NOMO-1 (cell line): Measurements from ENCODE around the gene IGFBP4.
A peak's percentile ranks its signal among the peaks of the same experiment; 100 is the strongest.
"Not testable (repeated sequence)": the region's sequence is repeated elsewhere in the genome, so short reads cannot be mapped to it uniquely, and the experiment has no call there.

Experiments
- DNase-seq, 2 experiments: peaks; one replicate each; lab custom pipeline; 2025; ENCODE audit not compliant: unreplicated experiment in 2 of 2; lab: John Stamatoyannopoulos, UW

IGFBP4 gene

DNA sequence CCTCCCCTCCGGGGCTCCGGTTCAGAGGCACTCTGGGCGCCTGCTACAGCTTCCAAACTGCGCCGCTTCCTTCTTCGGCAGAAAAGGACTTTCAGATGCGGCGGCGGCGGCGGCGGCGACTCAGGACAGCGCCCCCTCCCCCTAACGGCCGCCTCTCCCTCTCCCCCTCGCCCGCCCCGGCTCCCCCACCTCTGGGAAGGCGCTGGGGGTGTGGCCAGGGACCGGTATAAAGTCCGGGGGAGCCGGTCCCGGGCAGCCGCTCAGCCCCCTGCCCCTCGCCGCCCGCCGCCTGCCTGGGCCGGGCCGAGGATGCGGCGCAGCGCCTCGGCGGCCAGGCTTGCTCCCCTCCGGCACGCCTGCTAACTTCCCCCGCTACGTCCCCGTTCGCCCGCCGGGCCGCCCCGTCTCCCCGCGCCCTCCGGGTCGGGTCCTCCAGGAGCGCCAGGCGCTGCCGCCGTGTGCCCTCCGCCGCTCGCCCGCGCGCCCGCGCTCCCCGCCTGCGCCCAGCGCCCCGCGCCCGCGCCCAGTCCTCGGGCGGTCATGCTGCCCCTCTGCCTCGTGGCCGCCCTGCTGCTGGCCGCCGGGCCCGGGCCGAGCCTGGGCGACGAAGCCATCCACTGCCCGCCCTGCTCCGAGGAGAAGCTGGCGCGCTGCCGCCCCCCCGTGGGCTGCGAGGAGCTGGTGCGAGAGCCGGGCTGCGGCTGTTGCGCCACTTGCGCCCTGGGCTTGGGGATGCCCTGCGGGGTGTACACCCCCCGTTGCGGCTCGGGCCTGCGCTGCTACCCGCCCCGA lies at the start of gene IGFBP4:
Gene IGFBP4 (plus strand): TSS at position 255 of the 792 bp plus-strand sequence. CDS start 286 bp downstream, at position 541.
- peak; percentile 68 to 80 for DNase-seq

DNA sequence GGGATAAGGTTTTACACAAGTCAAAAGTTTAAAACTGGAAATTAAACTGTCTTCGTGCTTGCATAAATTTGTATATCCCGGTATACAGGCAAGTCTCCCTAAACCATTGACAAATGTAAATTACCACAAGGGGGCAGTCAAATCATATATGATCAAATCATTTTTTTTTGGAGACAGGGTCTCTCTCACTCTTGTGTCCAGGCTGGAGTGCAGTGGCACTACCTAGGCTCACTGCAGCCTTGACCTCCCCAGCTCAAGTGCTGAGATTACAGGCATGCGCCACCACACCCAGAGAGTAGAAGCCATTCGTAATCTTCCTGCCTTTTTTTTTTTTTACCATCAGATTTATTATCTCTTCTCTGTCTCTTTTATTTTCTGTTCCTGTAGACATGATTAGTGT lies 44.1 kb upstream of the IGFBP4 start:
- peak in 1 of 2 experiments; percentile 20 for DNase-seq

DNA sequence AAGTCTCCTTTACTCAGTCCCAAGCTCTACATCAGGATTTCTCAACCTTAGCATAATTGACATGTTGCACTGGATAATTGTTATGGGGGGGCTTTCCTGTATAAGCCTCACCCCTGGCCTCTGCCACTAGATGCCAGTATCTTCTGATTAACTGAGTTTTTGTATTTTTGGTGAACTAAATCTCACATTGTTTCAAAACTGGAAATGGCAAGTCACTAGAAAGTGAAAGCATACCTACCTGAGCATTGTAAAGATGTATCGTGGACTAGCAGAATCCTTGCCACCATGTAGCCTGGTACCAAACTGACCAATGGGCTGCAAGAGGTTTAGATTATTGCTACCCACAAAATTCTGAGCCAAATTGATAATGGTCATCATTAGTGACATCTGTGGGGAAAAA lies 40.6 kb upstream of the IGFBP4 start:
- no peak for DNase-seq

DNA sequence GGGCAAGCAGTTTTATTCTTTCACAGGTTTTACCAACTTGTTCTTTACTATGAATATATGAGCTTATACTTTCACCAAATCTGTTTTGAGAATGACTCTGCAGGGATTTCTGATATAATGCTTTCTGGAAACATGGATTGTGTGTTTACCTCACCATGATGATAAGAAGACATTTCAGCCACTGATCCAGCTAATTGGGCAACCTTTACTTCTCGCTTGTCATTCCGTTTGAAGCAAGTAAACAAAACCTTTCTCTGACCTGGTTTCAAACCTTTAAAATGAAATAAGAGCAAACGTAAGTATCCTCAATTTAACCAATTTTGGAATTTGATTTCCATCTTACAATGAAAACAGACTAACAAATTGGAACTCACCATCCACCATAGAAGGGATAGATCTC lies 39.2 kb upstream of the IGFBP4 start:
- DNase-seq = no peak

DNA sequence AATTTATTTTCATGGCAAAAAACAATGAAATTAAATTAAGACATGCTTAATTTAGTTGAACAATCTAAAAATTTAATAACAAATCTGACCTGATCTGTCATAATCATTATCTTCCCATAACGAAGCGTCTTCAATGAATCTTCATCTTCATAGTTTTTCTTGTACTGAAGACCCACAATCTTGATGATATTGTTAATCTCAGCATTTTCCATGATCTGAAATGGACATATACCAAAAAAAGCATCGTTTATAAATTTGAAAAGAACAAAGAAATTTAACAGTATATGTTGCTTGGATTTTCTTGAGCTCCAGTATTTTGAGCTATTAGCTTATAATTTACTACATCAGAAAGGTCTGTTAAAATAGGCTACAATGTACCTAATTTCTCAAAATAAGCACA lies 35.8 kb upstream of the IGFBP4 start:
- no peak for DNase-seq

DNA sequence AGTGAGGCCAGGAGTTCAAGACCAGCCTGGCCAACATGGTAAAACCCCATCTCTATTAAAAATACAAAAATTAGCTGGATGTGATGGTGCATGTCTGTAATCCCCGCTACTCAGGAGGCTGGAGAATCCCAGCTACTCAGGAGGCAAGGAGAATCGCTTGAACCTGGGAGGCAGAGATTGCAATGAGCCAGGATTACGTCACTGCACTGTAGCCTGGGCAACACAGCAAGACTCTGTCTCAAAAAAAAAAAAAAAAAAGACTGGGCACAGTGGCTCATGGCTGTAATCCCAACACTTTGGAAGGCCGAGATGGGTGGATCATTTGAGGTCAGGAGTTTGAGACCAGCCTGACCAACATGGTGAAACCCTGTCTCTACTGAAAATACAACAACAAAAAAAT lies 33.7 kb upstream of the IGFBP4 start:
- DNase-seq = not testable (repeated sequence)

DNA sequence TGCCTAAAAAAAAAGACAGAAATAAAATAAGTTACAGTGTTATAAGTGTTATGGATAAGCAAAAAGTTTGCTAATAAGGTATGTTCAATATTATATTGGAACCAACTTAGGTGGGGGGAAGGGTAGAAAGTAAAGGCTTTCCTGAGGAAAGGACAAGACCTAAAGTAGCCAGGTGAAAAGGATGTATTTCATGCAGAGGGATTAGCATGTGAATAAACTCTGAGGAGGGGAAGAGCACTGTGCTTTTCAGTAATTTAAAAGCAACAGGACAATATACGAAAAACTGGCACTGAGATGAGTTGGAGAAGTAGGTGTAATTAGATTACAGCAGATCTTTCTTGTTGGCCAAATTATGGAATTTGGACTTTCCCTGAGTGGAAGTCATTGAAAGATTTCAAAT lies 33.2 kb upstream of the IGFBP4 start:
- DNase-seq = no peak

DNA sequence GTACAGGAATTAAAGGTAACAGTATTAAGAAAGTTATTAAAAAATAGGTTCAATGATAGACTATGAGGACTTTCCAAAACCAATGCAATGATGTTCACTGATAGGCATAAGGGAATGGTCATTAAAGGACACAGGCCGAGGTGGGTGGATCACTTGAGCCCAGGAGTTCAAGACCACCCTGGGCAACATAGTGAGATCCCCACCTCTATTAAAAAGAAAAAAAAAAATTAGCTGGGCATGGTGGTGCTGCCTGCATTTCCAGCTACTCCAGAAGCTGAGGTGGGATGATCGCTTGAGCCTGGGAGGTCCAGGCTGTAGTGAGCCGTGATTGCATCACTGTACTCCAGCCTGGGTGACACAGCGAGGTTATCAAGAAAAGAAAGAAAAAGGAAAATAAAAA lies 31.4 kb upstream of the IGFBP4 start:
- no peak for DNase-seq

DNA sequence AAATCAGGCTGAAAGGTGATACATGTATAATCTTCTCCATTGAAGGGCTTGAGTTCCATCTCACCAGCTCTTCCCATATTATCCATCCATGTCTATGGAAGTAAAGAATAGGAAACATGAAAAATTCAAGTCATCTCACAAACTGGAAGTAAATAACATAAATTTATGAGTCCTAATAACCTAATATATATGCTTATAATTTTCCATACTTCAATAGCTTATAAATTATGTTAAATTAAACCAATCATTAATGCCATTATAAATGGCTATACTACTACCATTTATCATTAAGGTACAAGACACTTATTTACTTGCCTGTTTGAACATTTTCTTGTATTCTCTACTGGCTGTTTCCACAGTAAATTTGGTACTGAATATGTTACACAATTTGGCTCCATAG lies 30.4 kb upstream of the IGFBP4 start:
- DNase-seq = no peak

DNA sequence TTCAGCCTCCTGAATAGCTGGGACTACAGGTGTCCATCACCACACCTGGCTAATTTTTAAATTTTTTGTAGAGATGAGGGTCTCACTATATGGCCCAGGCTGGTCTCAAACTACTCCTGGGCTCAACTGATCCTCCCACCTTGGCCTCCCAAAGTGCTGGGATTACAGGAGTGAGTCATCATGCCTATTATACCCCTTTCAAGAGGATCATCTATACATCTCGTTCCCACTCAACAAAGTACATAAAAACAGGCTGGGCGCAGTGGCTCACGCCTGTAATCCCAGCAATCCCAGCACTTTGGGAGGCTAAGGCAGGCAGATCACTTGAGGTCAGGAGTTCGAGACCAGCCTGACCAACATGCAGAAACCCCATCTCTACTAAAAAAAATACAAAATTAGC lies 28.9 kb upstream of the IGFBP4 start:
- not testable (repeated sequence) for DNase-seq

DNA sequence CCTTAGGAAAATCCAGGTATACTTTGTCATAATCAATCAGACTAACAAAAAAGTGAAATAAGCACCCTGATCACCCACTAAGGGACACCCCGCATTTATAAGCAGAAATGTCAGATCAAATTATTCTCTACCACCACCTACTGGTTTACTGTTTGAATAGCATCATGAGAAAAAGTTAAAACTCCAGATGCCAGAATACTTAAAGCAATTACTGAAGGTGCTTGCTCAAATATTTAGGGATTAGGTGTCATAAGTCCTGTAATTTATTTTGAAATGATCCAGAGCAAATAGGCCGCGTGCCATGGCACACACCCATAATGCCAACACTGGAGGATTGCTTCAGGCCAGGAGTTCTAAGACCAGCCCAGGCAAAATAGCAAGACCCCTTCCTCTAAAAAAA lies 27.9 kb upstream of the IGFBP4 start:
- DNase-seq = peak in 1 of 2 experiments; percentile 43

DNA sequence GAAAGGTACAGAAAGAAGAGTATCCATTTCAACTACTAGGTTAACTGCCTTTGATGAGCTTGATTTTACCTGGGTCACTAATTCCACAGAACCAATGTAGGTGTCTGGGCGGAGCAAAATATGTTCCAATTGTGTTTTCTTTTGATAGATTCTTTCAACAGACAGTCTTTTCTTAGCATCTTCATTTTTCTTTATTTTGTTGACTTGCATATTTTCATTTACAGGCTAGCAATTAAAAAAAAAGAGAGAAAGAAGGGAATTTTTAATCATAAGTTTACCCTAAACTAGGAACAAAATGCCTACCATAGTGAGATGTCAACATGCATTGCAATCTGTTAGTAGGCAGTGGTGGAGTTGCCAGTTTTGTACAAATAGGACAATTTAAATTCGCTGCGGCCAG lies 26.6 kb upstream of the IGFBP4 start:
- no peak for DNase-seq

DNA sequence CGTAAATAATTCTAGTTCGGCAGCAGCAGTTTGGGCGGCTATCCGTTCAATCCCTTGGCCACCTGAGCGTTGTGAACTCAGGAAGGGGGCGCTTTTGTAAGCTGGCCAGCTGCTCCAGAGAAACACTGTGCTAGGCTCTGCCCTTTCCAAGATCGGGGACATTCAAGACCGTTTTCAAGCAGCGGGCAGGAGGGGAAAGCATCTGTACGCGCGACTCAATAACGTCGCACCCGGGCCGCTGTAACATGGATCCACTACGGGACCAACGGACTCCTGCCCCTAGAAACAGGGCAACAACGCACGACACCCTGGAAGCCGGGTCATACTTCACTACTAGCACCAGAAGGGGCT lies 26.0 kb upstream of the IGFBP4 start:
- DNase-seq = no peak

DNA sequence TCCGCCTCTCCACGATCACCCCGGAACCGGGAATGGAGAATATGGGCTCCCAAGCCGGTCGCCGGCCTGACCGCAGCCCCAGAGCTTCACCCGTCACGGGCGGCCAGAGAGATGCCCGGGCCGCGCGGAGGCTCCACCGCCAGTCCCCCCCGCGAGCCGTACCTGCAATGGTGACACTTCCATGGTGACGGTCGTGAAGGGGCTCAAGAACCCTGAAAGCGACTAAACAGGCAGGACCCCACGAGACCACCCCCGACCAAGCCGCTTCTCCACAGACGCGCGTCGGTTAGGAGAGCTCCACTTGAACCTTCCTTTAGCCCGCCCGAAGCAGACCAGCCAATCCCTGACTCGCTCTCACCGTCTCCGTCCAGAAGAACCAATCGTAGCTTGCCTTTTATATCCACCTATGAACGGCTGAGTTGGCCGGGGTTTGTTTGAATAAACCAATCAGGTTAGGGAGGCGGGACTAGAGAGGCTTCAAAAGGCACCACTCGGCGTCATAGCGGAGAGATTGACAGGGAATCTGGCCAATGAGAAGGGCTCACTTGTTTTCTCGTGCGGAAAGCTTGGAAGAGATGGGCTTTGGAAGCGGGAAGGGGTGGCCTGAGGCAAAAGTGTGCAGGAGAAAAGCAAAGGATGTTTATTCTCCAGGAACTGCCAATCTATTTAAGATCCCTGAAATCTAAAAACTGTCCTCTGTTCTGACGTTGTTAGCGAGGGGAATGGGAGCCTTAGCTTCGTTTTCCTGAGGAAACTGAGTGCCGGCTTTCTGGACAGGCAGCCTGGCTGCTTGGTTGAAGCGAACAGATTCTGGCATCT lies 25.4 kb upstream of the IGFBP4 start, which contains the start of gene TOP2A:
Gene TOP2A (minus strand): TSS at position 288 of the 819 bp plus-strand sequence. CDS start 105 bp downstream, at position 183.
- DNase-seq = peak; percentile 98 to 99

DNA sequence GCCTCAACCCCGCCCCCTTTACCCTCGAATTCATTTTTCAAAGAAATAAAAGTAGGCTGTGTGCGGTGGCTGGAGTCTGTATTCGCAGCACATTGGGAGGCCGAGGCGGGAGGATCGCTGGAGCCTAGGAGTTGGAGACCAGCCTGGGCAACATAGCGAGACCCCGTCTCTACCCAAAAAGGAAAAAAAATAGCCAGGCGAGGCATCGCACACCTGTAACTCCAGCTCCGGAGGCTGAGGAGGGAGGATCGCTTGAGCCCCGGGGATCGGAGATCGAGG lies 24.9 kb upstream of the IGFBP4 start:
- no peak for DNase-seq

DNA sequence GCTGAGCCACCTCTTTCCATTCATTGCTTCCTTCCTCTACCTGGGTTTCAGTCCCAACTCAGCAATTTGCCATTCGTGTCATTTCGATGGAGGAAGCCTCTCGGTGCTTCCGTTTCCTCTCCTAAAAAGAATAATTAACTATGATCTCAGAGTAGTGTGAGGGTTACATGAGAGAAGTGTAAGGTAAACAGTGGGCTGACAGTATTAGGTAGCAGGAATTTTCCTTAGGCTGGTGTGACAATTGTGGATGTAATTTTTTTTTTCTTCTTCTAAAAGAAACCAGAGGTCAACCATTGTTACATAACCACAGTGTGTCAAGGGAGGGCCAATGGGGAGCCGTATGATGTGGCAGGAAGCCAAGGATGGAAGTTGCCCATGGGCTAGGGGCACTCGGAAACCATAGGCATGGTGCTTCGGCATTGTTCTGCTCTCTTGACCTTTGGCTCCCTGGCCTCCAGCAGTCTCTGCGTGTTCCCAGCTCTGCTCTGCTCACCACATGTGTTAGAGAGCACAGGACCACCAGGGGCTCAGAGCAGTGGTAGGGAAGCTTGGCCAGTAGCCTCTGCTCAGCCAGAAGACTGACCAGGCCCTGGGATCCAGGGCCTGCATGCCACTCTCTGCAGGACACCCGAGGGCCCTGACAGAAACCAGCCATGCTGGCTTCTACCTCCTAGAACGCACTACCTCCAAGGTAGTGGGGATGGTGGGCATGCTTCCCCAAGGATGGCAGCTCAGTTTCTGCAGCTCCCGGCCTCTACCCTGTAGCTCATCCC lies 23.5 kb upstream of the IGFBP4 start:
- DNase-seq = peak; percentile 58 to 80

DNA sequence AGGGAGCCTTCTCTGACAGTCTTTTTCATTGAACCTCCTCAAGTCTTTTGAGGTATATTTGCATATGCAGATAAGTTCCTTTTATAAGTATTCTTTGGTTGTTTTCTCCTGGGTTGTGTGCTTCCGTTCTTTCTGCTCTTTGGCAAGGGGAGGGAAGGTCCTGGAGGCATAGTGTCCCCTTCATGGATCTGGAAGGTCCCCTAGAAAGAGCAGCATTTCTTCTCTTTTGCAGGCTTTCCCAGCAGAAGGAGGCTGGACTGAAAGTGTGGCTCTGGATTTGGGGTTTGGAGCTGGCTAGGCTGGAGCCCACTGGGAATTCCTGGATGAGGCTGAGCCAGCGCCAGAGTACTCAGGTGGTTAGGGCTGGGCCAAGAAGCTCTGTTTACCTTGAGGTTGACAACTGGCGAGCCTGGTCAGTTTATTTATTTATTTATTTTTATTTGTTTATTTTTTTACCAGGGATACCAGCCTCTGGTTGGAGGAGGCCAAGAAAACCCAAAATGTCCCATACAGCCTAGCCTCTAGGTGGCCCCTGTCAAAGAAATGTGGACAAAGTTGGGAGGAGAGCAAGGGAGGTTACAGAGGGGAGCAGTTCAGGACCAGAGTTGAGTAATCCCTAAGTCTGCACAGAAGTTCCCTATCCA lies 20.1 kb upstream of the IGFBP4 start:
- peak in 1 of 2 experiments; percentile 3 for DNase-seq

DNA sequence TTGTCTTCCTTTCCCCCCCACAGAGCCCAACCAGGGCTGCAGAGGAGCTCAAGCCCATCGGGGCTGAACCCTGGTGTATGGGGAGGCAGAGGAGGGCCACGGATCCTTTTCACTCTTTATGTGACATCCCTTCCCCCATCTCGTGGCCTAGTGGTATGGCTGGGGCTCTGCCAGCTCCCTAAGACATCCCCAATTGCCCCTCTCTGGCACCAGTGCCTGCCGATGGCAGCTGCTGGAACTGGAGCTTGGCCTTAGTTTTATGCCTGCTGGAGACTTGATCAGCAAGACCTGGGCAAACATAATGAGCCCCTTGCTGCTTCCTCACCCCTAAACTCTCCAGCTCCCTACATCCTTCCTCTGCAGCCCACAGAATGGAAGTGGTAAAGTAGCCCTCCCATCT lies 17.5 kb upstream of the IGFBP4 start:
- no peak for DNase-seq

DNA sequence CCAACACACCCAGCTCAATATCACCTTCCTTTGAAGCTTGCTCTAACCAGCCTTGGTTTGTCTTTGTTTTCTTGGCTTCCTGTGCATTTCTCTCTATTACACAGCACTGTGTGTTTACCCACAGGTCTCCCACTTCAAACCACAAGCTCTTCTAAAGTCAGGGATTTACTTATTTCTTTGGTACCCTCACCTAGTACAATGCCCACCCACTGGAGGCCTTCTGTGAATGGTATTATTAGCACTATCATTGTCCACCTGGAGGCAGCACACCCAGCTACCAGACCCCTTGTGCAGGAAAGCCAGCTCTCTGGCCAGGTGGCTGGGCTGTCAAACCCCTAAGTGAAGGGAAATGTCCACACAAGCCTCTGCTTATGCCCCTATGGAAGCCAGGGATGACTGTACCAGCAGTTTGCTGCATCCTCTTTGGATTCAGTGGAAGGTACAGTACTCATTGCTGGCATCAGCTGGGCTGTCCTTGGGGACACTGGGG lies 16.2 kb upstream of the IGFBP4 start:
- no peak for DNase-seq

DNA sequence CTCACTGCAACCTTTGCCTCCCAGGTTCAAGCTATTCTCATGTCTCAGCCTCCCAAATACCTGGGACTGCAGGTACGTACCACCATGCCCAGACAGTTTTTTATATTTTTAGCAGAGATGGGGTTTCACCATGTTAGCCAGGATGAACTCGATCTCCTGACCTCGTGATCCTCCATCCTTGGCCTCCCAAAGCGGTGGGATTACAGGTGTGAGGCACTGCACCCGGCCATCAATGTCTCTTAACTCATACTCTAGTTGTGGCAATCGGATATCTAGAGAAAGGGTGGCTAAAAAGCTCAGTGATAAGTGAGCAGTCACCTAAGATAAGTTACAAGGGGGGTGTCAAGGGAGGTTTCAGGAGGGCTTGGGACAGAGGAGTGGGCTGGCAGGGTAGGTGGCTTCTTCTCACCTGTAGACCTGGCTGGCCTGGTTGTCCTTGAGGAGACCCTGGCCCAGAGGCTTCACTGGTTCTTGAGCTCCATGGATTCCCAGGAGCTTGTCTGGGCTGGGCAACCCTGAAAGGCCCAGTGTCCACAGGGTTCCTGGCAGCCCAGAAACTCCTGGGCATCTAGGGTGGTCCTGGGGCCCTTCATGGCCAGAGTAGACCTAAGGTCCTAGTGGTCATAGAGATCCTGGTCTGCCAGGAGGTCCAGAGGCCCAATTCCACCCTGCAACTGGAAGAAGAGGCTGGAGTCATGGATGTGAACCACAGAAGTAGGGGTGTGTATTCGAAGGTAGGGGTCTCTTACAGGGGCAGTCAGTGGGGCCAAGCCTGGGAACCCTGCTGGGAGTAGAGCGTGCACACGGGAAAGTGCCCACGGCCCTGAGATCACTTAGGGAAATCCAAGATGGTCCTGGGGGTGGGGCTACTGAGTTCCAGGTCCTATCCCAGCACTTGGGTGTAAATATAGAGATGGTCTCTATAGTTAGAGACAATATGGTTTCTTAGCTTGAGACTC lies 12.7 kb upstream of the IGFBP4 start:
- no peak for DNase-seq
